Stimulated activated CD4-positive, alpha-beta T cell treated with anti-CD3 and anti-CD28 coated beads, Interleukin-2, amount 100 ng/mL, for 48 hours (primary cell): ENCODE data around the gene FAN1.

ENCODE experiments used
- DNase-seq, 2 donors: peaks; one replicate each; pipeline ENCODE4 v3.0.0-alpha.2; 2020

FAN1 gene

DNA sequence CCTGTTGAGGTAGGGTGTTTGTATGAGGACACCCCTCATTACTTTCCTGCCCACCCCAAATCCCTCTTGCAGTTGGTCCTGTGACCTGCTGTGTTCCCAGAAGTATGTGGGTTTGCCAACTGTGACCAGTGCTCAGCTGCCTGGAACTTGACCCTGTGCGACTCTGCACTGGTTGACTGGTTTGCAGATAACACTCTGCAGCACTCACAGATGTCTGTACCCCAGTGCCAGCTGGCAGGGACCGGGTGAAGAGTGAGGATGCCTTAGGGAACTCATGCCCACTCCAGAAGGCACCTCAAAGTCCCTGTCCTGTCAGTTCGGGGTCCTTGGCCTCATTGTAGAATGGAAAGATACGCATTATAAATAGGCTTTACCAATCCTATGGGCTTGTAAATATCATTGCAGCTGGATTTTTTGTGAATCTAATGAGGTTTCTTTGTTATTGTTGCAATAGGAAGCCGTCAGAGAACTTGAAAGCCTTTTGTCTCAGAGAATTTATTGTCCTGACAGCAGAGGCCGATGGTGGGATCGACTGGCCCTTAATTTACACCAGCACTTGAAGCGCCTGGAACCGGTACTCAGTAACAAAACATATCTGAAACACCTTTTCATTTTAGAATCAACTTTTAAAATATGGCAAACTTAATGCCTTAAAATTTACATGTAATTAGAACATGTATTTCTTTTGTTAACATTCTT lies 18.2 kb downstream of the FAN1 start:
- DNase-seq, result no peak

DNA sequence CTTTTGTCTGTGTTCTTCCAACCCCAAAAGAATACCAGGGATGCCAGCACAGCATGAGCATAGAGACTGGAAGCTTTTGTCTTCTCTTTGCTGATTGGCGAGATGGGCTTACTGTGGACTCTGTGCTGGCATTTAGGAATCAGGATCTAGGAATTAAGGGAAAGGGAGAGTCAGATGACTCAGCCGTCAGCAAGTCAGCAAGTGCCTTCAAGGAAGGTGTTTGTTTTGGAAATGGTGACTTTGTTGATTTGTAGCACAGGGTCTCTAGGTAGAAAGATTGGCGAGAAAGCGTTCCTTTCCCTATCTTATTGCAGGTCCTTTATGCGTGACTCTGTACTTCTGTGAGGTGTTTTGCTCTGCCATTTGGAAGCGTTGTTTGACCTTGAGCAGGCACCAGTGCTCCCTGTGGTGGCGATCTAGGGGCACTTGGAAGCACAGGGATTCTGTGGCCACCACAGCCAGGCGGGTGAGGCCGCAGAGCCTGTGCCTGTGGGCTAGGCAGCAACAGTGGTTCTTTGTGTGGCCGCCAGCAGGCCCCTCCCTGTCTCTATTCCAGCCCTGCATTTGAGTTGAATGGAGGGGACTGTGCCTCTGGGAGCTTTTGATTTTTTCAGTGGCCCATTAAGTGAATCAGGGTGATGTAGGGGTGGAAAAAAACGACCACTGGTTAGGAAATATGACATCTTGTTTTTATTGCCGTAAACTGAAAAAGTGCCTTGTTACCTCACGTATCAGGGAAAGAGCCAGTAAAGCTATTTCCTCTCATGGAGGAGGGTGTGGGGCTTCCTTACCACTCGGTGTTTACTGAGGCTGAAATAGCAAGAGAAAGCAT lies 19.0 kb downstream of the FAN1 start:
- no peak for DNase-seq

DNA sequence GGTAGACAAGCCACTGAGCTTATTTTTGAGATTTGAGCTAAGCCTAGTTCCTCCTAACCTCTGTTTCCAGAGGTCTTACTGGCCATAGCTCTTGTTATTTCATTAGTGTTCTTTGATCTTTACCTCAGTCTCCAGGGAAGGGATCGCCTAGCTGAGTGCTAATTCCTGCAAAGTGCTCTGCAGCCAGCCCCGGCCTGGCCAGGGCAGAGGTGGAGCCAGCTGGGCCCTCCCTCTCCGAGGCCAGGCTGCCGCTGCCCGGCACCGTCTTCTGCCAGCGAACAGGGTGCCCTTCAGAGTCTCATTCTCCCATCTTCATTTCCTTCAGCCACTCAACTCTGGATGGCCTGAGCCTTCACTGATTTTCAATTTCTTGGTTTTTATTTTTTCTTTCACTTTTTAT lies 19.7 kb downstream of the FAN1 start:
- no peak for DNase-seq

DNA sequence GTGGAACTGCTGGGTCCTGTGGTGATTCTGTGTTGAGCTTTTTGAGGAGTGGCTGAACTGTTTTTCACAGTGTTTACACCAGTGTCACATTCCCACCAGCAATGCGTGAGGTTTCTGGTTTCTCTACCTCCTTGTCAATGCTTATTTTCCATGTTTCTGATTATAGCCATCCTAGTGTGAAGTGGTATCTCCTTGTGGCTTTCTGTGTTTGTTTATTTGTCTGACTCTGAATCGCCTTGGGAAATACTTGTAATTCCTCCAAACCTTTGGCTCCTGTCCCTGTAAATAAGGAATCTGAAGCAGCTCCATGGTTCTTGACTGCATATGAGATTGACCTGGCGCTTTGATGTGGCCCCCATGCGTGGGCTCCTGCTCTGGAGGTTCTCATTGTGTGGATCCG lies 20.6 kb downstream of the FAN1 start:
- no peak for DNase-seq

DNA sequence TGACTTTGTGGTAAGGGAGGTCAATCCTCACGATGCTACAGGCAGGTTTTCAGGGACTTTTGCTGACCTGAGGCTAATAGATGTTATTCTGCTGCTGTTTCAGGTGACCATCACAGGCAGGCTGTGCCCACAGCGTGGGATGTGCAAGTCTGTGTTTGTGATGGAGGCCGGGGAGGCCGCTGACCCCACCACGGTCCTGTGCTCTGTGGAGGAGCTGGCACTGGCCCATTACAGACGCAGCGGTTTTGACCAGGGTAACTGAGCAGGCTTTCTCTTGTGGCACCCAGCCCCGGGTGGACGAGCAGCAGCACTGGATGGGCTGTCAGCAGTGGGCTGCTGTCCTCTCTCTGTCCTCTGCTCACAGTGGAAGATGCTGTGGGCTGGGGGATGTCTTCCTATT lies 22.0 kb downstream of the FAN1 start:
- DNase-seq, result no peak

DNA sequence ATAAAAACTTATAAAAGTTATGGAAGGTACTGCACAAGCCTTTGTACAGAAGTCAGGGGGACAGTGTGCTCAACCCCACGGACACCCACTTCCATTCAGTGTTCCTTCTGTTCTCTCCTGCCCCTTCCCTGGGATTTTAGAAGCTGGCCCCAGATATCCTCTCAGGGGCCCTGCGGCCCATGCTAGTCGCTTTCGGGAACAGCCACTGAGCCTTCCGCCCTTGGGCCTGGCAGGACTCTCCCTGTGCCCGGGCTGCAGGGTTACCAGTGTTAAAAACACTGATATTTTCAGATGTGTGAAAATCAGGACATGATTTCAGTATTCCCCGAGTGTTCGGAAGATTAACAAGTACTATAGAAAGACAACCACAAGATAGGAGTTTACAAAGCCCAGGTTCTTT lies 22.4 kb downstream of the FAN1 start:
- no peak for DNase-seq

DNA sequence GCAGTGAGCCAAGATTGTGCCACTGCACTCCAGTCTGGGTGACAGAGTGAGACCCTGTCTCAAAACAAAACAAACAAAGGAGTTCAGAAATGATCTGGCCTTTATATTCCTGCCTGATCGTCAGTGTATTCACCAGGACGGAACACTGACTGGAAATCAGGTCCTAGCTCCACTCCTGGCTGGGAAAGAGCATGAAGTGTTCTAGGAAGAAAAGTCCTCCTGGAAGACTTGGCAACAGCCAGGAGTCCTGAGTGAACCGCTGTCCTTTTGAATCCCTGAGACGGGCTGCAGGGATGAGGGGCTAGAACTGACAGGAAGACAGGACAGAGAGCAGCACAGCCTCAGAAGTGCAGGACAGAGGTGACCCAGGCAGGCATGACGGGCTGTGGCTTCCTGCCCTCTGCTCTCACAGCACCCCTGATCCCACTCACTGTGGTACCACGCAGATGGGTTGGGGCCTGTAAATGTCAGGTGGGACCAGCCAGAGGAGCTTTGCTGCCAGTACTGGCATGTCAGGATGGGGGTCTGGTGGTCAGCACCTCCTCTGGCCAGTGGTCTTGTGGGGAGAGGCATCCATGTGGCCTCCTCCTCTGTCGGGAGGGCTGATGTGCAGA lies 23.5 kb downstream of the FAN1 start:
- DNase-seq, result no peak

DNA sequence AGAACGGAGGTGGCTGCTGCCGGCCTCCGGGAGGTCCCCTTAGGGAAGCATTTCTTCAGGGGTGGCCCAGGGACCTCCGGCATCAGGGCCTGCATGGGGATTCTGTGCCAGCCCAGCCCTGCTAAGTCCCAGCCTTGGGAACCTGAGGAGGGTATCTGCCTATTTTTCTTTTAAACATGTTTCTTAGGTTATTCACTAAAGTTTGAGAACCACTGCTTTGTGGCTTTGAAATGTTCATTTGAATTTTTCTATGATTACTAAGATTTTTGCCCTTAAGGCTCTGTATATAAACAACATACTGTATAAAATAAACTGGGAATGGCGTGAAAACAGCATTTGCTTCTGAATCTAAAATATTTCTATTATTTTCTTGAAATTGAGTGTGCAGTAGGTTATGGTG lies 24.4 kb downstream of the FAN1 start:
- DNase-seq, result no peak

DNA sequence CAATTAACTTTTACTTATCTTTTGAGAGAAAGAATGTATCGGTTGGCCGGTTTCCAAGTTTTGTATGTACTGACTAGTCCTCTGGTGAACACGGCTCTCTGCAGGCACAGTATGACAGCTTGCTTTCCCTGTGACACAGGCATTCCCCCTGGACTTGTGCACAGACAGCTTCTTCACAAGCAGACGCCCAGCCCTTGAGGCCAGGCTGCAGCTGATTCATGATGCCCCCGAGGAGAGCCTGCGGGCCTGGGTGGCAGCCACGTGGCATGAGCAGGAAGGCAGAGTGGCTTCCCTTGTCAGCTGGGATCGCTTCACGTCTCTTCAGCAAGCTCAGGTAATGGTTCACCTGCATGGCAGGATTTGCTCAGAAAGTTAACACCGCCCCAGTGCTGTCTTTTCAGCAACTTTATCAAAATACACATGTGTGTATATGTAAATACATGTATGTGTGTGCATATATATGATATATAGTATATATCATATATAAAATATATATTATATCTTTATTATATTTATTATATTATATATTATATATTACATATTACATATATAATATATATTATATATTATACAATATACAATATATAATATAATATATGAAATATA lies 25.5 kb downstream of the FAN1 start:
- no peak for DNase-seq

DNA sequence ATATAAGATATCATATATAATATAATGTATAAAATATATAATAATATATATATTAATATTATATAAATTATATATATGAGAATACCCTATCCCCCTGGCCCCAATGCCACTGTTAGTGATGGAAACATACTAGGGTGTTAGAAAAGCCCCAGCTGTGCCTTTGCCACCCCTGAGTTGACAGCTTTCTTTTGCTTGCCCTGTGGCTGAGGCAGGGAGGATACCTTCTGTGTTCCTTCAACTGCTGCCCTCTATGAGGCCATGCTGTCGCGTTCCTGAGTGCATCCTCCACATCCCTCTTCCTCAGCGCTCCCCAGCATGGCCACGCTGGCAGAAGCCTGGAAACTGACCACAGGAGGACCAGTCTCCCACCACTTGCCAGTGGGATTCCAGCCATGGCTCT lies 26.3 kb downstream of the FAN1 start:
- DNase-seq, result no peak

DNA sequence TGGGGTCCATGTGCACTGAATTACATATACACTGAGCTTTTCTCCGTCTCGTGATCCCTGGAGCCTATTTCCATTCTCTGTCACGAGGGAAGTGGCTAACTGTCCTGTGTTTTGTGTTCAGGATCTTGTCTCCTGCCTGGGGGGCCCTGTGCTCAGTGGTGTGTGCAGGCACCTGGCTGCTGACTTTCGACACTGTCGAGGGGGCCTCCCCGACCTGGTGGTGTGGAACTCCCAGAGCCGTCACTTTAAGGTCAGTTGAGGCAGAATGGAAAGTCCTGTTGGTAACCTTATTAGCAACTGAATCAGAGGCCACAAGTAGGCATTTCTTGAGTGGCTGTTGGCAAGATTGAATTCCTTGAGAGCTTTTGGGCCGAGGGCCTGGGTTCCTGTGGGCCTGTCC lies 26.7 kb downstream of the FAN1 start:
- no peak for DNase-seq

DNA sequence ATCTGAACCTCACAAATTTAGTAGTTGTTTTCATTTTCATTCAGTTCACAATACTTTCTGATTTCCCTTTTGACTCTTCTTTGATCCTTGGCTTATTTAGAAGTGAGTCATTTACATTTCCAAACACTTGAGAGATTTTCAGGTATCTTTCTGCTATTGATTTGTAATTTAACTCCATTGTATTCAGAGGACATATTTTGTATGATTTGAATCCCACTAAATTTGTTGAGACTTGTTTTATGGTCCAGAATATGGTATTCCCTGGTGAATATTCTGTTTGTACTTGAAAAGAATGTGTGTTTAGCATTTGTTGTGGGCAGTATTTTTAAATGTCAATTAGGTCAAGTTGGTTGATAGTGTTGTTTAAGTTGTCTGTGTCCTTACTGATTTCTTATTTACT lies 29.6 kb downstream of the FAN1 start:
- DNase-seq, result no peak

DNA sequence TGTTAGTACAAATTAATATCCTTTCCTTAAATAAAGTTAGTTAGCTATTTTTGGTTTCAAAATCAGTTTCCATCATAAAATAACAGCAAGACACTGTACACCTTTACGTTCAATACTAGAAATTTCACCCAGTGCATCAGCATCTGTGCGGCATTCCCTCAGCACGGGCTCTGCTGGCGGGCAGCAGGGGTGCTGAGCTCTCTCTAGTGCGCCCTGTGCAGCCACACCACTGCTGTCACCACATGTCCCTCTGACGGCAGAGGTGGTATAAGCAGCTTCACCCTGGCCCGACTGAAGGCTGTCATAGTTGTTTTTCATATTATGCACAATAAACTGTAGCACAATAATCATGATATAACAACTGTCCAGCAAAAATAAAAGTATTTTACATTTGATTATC lies 35.4 kb downstream of the FAN1 start:
- no peak for DNase-seq

DNA sequence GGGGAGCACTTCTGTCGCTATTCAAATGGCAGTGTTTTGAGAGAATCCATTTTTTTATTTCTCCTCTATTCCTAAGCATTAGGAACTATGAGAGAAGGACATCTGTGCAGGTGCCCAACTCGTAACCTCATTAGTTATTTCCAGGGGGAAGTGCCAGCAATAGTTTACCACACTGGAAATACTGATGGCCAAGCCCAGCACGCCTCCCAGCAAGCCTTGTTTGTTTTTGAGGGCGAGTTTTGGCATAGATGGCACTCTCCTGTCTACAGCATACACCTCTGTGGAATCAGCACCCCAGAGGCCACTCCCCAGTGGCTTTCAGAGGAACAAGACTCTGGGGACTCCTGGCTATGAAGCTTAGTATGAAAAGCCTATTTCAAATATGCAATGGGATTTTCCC lies 36.6 kb downstream of the FAN1 start:
- DNase-seq, result no peak

DNA sequence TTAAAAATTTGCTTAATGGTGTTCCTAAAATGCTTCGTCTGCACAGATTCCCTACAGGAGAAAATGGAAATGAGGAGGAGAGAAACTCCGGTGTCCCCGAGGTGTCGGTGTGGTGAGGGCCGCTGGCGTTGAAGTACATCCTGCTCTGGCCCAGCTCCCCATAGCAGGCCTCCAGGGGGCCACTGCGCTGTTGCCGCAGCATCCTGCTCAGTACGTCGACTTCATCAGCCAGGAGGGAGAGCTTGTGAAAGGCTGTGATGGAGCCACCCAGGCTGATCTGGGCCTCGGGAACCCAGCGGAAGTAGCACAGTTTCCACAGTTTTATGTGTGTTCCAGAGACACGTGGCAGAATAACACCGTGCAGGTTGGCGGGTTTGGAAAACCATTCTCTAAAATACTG lies 37.8 kb downstream of the FAN1 start:
- no peak for DNase-seq

DNA sequence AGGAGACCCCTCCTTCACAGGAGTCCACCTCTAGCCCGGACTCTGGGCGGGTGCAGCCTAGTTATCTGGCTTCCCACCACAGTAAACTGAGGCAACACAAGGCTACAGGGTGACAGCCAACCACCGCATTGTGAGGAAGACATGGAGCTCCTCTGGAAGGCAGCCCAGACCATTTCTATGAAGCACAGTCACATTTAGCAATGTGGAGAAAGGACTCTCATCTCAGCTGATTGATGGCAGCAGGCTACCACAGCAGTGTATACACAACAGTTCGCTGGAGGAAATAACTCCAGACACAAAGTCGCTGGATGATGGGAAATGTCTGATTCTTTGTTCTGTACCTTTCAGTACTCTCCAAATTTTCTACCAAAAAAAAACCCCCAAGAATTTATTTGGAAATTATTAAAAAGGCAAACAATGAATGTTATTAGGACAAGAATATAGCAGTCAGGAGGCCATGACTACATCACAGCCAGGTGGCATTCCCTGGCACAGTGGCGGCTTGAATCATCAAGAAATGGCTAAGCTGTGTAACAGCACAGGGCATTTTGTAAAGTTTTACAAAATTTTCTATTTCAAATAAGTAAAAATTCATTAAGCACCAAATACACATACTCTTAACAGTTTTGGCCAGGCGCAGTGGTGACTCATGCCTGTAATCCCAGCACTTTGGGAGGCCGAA lies 40.1 kb downstream of the FAN1 start:
- DNase-seq, result no peak

DNA sequence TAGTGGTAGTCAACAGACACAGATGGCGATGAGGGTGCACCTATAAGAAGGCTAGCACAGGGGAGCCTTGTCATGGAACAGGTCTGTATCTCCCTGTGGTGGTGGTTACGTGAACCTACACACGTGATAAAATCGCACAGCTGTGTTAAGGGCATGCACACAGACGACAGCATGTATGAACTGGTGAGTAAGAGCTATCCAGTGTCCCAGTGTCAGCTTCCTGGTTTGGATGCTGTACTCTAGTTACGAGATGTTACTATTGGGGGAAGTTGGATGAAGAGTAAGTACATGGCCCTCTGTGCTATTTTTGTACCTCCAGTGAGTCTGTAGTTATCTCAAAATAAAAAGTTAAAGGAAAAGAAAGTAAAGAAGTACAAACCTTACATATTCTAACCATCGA lies 49.5 kb downstream of the FAN1 start:
- no peak for DNase-seq

DNA sequence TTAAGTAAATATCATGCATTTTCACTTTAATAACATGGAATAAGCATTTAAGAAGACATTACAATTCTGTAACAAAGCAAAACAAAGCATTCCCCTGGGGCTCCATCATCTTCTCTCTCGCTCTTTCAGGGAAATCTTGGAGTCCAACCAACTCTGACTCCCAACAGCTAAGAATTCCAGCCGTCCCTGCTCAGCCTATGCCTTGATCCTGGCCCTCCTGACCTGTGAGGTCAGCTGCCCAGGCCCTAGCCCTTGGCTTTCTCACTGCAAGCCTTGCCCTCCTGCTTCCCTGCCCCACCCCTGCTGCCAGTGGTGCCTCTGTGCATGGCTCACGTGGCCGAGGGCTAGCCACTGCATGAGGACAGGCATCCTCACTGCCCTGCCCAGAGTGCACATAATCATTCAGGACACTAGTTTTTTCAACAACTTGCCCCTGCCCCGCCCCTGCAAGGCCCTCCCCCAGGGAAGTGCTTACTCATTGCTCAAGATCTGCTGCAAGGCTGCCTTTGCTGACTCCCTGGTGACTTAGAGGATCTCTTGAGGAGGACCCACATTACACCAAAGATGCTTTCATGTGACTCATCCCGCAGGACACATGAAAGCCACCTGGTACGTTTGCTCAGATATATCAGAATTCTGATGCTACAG lies 50.1 kb downstream of the FAN1 start:
- no peak for DNase-seq

DNA sequence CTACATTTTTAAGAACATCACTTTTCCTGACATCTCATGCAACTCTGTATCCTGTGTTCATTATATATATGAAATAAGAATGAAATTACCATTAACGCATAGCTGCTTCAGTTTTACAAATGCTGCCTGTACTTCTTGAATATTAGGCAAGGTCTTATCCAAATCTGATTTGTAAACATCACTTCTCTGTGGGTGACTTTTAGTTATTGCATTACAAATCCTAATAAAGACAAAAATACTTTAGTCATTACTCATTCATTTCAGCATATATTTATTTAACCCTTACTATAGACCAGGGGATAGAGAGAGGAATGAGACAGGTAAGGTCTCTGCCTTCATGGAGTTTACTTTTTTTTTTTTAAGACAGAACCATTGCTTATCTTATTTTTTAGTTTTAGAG lies 51.0 kb downstream of the FAN1 start:
- DNase-seq, result no peak

DNA sequence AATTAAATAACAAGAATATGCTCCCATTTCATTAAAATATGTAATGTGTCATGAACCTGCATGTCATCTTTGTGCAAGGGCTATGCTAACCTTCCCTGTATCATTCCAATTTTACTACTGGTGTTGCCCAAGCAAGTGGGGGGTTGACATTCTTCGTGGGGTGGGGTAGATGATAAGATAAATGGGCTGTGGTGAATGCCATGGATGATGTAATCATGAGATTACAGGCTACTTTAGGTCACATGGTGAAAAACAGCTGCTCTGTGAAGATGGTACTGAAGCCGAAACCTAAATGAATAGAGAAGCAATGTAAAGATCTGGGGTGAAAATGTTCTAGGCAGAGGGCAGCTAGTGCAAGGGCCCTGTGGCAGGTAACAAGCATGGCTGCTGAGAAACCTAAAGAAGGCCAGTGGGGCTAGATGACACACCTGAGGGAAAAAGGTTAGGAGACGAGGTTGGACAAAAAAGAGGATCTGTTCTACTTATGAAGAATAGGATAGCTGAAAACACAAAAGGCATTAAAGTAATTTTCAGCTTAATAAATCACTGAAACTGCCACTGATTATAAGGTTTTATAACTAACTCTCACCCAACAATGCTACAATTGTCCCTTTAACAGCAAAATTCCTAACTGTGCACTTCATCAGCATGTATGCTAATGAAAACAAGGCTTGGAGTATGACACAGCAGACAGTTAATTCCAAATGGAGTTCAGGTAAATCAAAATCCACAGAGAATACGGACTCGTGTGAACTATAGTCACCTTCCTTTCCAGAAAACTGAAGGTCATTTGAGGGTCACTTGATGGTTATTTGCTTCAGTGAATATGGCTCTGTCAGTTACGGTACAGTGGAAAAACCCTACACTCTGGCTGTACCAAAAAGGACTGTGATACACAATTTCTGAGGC lies 52.8 kb downstream of the FAN1 start:
- DNase-seq, result no peak

DNA sequence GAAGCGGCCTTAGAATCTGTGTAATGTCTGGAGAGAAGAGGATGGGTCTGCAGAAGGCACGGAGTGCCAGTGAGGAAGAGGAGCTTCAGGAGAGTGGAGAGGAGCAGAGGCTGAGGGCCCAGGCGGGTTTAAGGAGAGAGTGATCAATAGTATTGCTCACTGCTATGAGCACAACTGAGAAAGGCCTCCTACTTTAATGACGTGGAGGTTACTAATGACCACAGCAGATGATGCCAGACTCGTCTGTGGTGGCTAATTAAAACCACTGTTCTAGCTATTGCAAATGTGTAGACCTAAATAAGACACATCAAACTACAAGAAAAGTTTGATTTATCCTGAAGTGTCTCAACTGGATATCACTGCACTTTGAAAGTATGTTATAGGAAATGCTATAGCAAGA lies 54.5 kb downstream of the FAN1 start:
- no peak for DNase-seq

DNA sequence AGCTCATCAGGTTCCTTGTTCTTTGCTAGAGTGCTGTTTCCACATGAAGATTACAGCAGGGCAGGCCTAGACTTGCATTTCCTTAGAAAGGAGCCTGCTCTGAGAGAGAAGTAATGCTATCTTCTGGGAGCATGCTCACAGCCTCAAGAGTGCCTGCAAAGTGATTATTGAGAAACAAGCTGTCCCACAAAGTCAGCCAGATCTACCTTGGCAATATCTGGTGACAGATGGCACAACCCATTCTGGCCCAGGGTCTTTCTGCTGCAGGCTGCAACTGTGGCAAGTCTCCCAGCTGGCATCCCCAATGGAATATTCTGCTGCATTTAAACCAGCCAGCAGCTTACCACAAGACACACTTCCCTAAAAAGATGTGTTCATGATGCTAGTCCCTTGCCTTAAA lies 58.4 kb downstream of the FAN1 start:
- DNase-seq, result no peak
